Liver (tissue), 9 donors: Measurements from ENCODE around the gene CCM2. TPM values are rescaled to one million over a fixed set of nuclear protein-coding genes. Genes with fewer than 3 reads are reported as not detected.

ENCODE experiments used
- DNase-seq: peaks from one replicate; pipeline ENCODE4 v3.0.0-alpha.2; 2017; ENCODE audit warnings: low spot score
- H3K27ac ChIP-seq, 2 donors: one replicate each; pipeline ENCODE4 v1.7.0; 2013; ENCODE audit warnings: inconsistent platforms in 2 of 2, low read length in 2 of 2, control low read depth in 1 of 2, low read depth in 1 of 2, mild to moderate bottlenecking in 1 of 2
- H3K27me3 ChIP-seq, 4 donors: one replicate each; pipeline versions ENCODE4 v1.6.1 to v1.7.0; 2013; ENCODE audit warnings: low read length in 3 of 4, inconsistent platforms in 1 of 4, mild to moderate bottlenecking in 1 of 4, moderate library complexity in 1 of 4; ENCODE audit not compliant: control insufficient read depth in 4 of 4, insufficient read depth in 4 of 4
- H3K36me3 ChIP-seq, 4 donors: one replicate each; pipeline versions ENCODE4 v1.6.1 to v1.7.0; 2013; ENCODE audit warnings: low read length in 3 of 4, mild to moderate bottlenecking in 3 of 4, low read depth in 1 of 4, moderate library complexity in 1 of 4; ENCODE audit not compliant: control insufficient read depth in 4 of 4, insufficient read depth in 3 of 4
- H3K4me1 ChIP-seq, 4 donors: one replicate each; pipeline versions ENCODE4 v1.6.1 to v1.7.0; 2013; ENCODE audit warnings: low read length in 3 of 4, mild to moderate bottlenecking in 3 of 4, moderate library complexity in 1 of 4; ENCODE audit not compliant: control insufficient read depth in 4 of 4, insufficient read depth in 4 of 4
- H3K4me3 ChIP-seq, 3 donors: one replicate each; pipeline versions ENCODE4 v1.6.1 to v1.7.0; 2013; ENCODE audit warnings: low read length in 3 of 3, control low read depth in 1 of 3, low read depth in 1 of 3, mild to moderate bottlenecking in 1 of 3
- H3K9ac ChIP-seq, 2 donors: one replicate each; pipeline ENCODE4 v1.7.0; 2013; ENCODE audit warnings: low read length in 2 of 2, mild to moderate bottlenecking in 2 of 2, moderate library complexity in 2 of 2, control low read depth in 1 of 2, low read depth in 1 of 2
- H3K9me3 ChIP-seq, 4 donors: one replicate each; pipeline versions ENCODE4 v1.6.1 to v1.7.0; 2013; ENCODE audit warnings: low read length in 3 of 4; ENCODE audit not compliant: control insufficient read depth in 4 of 4
- EGR1 ChIP-seq, 2 donors: IDR thresholded peaks; 2 replicates each; pipeline ENCODE4 v1.6.1; 2016 to 2018; ENCODE audit warnings: antibody characterized with exemption in 2 of 2, low read depth in 2 of 2
- FOXA1 ChIP-seq: IDR thresholded peaks from 2 replicates; pipeline ENCODE4 v1.6.1; 2016; ENCODE audit warnings: antibody characterized with exemption
- FOXA2 ChIP-seq: IDR thresholded peaks from 2 replicates; pipeline ENCODE4 v1.6.1; 2016; ENCODE audit warnings: antibody characterized with exemption
- GABPA ChIP-seq, 2 donors: IDR thresholded peaks in 1 of 2; conservative IDR thresholded peaks in 1 of 2; 2 replicates each; pipeline ENCODE4 v1.6.1; 2016; ENCODE audit warnings: antibody characterized with exemption in 2 of 2, mild to moderate bottlenecking in 1 of 2, moderate library complexity in 1 of 2
- HNF4A ChIP-seq, 2 donors: conservative IDR thresholded peaks; 2 replicates each; pipeline ENCODE4 v1.6.1; 2016; ENCODE audit warnings: antibody characterized with exemption in 2 of 2, mild to moderate bottlenecking in 2 of 2
- HNF4G ChIP-seq: IDR thresholded peaks from 2 replicates; pipeline ENCODE4 v1.6.1; 2016; ENCODE audit warnings: antibody characterized with exemption
- JUND ChIP-seq, 2 donors: IDR thresholded peaks; 2 replicates each; pipeline ENCODE4 v1.6.1; 2016; ENCODE audit warnings: antibody characterized with exemption in 2 of 2
- NR2F2 ChIP-seq: IDR thresholded peaks from 2 replicates; pipeline ENCODE4 v1.6.1; 2016; ENCODE audit warnings: antibody characterized with exemption
- RAD21 ChIP-seq, 2 donors: IDR thresholded peaks; 2 replicates each; pipeline ENCODE4 v1.6.1; 2016; ENCODE audit warnings: antibody characterized with exemption in 2 of 2, mild to moderate bottlenecking in 2 of 2
- RXRA ChIP-seq, 2 donors: IDR thresholded peaks; 2 replicates each; pipeline ENCODE4 v1.6.1; 2017 to 2018; ENCODE audit warnings: antibody characterized with exemption in 2 of 2, mild to moderate bottlenecking in 1 of 2
- SP1 ChIP-seq: IDR thresholded peaks from 2 replicates; pipeline ENCODE4 v1.6.1; 2018; ENCODE audit warnings: antibody characterized with exemption, mild to moderate bottlenecking
- TAF1 ChIP-seq: conservative IDR thresholded peaks from 2 replicates; pipeline ENCODE4 v1.6.1; 2016; ENCODE audit warnings: antibody characterized with exemption, mild to moderate bottlenecking
- YY1 ChIP-seq: IDR thresholded peaks from 2 replicates; pipeline ENCODE4 v1.6.1; 2016; ENCODE audit warnings: antibody characterized with exemption, mild to moderate bottlenecking
- WGBS: extraction: QIAGEN DNeasy Blood & Tissue Kit; methylation state at CpG from one replicate; pipeline ENCODE4 v1.1.7; 2013; 5-methylcytosine and 5-hydroxymethylcytosine counted together
- polyA plus RNA-seq, 2 donors: library from polyadenylated mRNA; stranded (reverse) in 1 of 2; unstranded in 1 of 2; fragments of 200-250 nt in 1 of 2; fragments of >200 nt in 1 of 2; fragmentation: Nextera tagmentation in 1 of 2; extraction: Ambion mirVana in 1 of 2; gene quantifications; one replicate each; pipeline versions ENCODE4 v1.2.1 to v1.2.3, GENCODE V29; 2013 to 2015
- total RNA-seq, 2 donors: library from RNA; depleted of rRNA; stranded (reverse); fragments of >200 nt; gene quantifications; one replicate each; pipeline ENCODE4 v1.2.3, GENCODE V29; 2014
- TF ChIP-seq, protein P1 (sequence below): IDR thresholded peaks from 2 replicates; pipeline ENCODE4 v1.6.1; 2016; ENCODE audit warnings: antibody characterized with exemption
- TF ChIP-seq, protein P2 (sequence below): IDR thresholded peaks from 2 replicates; pipeline ENCODE4 v1.6.1; 2016; ENCODE audit warnings: antibody characterized with exemption, mild to moderate bottlenecking
- TF ChIP-seq, protein P3 (sequence below): IDR thresholded peaks from 2 replicates; pipeline ENCODE4 v1.6.1; 2016; ENCODE audit warnings: antibody characterized with exemption
- TF ChIP-seq, protein P4 (sequence below): IDR thresholded peaks from 2 replicates; pipeline ENCODE4 v1.6.1; 2016; ENCODE audit warnings: antibody characterized with exemption
- TF ChIP-seq, protein P5 (sequence below): fragments of 150-350 bp; IDR thresholded peaks from 2 replicates; pipeline ENCODE4 v1.5.1; 2017; ENCODE audit warnings: improper control_type of control experiment, low read depth, low read length; ENCODE audit not compliant: missing input control
- donor health status: healthy.
- donor health status: healthy.
- donor health status: healthy.
- donor health status: healthy.
- donor health status: healthy.

CCM2 gene
- total and polyA plus RNA-seq, 4 donors, result 26.3 to 65.0 (median 47.5) TPM

DNA sequence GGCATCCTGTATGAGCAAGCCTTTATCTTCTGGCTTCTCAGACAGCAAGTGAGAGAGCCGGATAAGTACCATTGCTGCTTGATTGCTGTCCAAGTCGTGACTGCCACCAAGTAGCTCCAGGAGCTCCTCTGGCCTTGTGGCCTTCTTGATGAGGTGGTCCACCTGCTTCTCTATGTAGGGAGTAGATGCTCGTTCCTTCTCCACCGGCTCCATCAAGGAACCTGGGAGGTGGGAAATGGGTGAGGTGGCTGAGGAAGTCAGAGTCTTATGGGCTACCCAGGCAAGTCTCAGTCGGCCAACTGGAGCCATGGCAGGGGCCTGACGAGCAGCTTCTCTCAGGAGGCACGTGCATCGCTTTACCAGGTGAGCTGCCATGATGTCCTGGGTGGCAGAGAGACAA lies 108.9 kb downstream of the CCM2 start (continued):
- no peak for TF ChIP-seq SP1
- no peak for TF ChIP-seq RXRA (IDR thresholded peaks at IDR 0.05)
- no peak for TF ChIP-seq NR2F2

DNA sequence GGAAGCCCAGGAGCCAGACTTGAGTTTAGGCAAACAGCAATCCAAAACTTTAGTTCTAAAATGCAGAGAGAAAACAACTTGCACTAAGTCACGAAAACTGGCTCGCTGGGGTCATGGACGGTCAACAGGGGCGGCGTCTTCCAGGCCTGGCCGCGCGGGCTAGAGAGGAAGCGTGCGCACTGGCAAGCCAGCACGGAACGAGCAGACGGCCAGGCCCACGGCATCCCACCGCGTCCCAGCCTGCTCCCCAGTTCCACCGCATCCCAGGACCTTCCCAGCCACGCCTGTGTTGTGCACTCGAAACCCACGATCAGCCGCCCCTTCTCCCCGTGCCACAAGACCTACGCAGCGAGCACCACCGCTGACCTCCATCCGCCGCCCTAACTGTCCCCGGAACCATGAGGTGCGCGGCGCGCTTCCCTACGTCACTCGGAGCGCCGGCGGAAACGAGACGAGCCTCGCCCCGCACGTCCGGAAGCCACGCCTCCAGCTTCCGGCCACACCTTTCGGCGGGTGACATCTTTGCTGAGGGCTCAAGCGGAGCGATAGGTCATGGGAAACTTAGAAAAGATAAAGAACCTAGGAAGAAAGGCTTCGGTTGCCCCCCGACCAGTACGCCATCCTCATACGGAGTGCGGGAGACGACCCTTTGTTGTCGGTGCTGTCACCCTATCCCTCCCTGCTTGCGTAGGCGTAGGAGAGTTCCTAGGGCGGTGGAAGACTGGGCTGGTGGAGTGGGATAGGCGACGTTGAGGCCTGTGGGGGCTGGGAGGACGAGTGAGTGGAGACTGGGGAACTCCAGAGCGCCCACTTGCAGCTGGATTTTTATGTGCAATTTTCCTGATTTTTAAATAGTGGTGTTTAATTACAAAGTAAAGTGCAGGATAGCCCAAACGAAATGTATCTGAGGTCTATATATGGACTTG lies 111.6 kb downstream of the CCM2 start, which contains the start of gene TBRG4:
Gene TBRG4 (minus strand): TSS at position 400 of the 926 bp plus-strand sequence. CDS start 2,460 bp downstream, outside the sequence.
- whole genome bisulfite sequencing, result under 1% methylated on average over 64 of the region's 64 CpGs
- peaks cover 0 to 21% (median 13%) of the 10 kb centered on the region in 4 donors for H3K4me1 ChIP-seq

More for the DNA sequence above, 111.6 kb downstream of the CCM2 start, which contains the start of gene TBRG4:
- Histone ChIP-seq H3K27ac (peak within 1 kb of the TSS; percentile 93 to 99), H3K9ac (peak within 1 kb of the TSS; percentile 45 to 93), H3K27me3 (no peaks in the 10 kb centered on the region), H3K4me3 (peak within 1 kb of the TSS; percentile 70 to 100 (median 99)), H3K36me3 (peaks cover 4 to 25% (median 25%) of the 10 kb centered on the region in 4 donors), H3K9me3 (no peaks in the 10 kb centered on the region)
- TF ChIP-seq, protein P1, sequence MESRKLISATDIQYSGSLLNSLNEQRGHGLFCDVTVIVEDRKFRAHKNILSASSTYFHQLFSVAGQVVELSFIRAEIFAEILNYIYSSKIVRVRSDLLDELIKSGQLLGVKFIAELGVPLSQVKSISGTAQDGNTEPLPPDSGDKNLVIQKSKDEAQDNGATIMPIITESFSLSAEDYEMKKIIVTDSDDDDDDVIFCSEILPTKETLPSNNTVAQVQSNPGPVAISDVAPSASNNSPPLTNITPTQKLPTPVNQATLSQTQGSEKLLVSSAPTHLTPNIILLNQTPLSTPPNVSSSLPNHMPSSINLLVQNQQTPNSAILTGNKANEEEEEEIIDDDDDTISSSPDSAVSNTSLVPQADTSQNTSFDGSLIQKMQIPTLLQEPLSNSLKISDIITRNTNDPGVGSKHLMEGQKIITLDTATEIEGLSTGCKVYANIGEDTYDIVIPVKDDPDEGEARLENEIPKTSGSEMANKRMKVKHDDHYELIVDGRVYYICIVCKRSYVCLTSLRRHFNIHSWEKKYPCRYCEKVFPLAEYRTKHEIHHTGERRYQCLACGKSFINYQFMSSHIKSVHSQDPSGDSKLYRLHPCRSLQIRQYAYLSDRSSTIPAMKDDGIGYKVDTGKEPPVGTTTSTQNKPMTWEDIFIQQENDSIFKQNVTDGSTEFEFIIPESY, result no peak
- TF ChIP-seq, protein P2, sequence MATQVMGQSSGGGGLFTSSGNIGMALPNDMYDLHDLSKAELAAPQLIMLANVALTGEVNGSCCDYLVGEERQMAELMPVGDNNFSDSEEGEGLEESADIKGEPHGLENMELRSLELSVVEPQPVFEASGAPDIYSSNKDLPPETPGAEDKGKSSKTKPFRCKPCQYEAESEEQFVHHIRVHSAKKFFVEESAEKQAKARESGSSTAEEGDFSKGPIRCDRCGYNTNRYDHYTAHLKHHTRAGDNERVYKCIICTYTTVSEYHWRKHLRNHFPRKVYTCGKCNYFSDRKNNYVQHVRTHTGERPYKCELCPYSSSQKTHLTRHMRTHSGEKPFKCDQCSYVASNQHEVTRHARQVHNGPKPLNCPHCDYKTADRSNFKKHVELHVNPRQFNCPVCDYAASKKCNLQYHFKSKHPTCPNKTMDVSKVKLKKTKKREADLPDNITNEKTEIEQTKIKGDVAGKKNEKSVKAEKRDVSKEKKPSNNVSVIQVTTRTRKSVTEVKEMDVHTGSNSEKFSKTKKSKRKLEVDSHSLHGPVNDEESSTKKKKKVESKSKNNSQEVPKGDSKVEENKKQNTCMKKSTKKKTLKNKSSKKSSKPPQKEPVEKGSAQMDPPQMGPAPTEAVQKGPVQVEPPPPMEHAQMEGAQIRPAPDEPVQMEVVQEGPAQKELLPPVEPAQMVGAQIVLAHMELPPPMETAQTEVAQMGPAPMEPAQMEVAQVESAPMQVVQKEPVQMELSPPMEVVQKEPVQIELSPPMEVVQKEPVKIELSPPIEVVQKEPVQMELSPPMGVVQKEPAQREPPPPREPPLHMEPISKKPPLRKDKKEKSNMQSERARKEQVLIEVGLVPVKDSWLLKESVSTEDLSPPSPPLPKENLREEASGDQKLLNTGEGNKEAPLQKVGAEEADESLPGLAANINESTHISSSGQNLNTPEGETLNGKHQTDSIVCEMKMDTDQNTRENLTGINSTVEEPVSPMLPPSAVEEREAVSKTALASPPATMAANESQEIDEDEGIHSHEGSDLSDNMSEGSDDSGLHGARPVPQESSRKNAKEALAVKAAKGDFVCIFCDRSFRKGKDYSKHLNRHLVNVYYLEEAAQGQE, result peak; percentile 81
- TF ChIP-seq NR2F2 (peak; percentile 82), YY1 (peak; percentile 98), HNF4G (no peak), HNF4A (conservative IDR thresholded peaks at IDR 0.05) (peak in 1 of 2 donors; percentile 14), RAD21 (IDR thresholded peaks at IDR 0.05) (peak; percentile 26 to 50), RXRA (IDR thresholded peaks at IDR 0.05) (peak; percentile 47 to 67), EGR1 (IDR thresholded peaks at IDR 0.05; ENCODE audit: low read depth in 2 of 2) (peak; percentile 83 to 86), FOXA2 (no peak), FOXA1 (no peak), SP1 (peak; percentile 86), GABPA (IDR thresholded peaks at IDR 0.05 in 1 of 2, conservative IDR thresholded peaks at IDR 0.05 in 1 of 2) (peak; percentile 85 to 99), TAF1 (peak; percentile 75), JUND (IDR thresholded peaks at IDR 0.05) (no peak)
- TF ChIP-seq, protein P3, sequence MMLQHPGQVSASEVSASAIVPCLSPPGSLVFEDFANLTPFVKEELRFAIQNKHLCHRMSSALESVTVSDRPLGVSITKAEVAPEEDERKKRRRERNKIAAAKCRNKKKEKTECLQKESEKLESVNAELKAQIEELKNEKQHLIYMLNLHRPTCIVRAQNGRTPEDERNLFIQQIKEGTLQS, result no peak
- TF ChIP-seq, protein P4, sequence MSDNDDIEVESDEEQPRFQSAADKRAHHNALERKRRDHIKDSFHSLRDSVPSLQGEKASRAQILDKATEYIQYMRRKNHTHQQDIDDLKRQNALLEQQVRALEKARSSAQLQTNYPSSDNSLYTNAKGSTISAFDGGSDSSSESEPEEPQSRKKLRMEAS, result peak; percentile 98
- TF ChIP-seq, protein P5, sequence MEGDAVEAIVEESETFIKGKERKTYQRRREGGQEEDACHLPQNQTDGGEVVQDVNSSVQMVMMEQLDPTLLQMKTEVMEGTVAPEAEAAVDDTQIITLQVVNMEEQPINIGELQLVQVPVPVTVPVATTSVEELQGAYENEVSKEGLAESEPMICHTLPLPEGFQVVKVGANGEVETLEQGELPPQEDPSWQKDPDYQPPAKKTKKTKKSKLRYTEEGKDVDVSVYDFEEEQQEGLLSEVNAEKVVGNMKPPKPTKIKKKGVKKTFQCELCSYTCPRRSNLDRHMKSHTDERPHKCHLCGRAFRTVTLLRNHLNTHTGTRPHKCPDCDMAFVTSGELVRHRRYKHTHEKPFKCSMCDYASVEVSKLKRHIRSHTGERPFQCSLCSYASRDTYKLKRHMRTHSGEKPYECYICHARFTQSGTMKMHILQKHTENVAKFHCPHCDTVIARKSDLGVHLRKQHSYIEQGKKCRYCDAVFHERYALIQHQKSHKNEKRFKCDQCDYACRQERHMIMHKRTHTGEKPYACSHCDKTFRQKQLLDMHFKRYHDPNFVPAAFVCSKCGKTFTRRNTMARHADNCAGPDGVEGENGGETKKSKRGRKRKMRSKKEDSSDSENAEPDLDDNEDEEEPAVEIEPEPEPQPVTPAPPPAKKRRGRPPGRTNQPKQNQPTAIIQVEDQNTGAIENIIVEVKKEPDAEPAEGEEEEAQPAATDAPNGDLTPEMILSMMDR, result no peak
- peak; percentile 93 for DNase-seq
